HG03469 (cell line): ENCODE results near the gene ITPKB.

Experiments
- ATAC-seq: cut with Tn5 transposase; IDR thresholded peaks from one replicate; pipeline ENCODE4 v1.9.1; 2021; ENCODE audit warnings: mild to moderate bottlenecking, moderate library complexity, moderate number of reproducible peaks; ENCODE audit not compliant: unreplicated experiment

ITPKB gene

DNA sequence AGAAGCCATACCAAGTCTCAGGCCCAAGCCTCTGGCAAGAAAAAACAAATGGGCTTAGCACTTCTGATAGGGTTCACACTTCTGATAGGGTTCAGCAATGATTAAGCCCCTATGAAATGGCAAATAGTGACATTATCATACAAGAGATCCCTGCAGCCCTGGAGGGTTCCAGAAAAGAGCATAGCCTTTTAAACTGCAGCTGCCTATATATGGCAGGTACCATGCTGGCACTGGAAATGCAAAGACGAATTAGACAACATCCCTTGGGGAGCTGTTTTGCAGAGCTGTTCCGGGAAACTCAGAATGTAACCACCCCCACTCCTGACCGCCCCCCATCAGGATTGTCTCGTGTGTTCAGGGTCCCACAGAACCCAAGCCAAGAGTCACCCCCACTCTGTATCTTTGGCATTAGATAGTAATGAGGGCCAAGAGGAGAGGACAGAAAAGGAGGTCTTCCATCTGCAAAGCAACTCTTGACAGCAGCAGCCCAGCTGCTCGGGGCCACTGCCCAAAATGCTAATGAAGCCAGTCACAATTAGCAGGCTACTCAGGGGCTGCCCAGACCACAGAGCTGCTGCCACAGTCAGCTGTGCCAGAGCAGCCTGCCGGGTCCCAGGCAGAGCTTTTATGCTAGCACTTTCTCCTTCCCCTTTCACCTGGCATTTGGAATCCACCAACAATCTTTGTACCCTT is 50.9 kb downstream of the ITPKB start:
- no peak for ATAC-seq

GRCh38 chr1:226687426-226687825 is 51.7 kb downstream of the ITPKB start:
- no peak for ATAC-seq

- ATAC-seq, result no peak
Measured at GRCh38 chr1:226686440-226687425, 52.3 kb downstream of the ITPKB start.

DNA sequence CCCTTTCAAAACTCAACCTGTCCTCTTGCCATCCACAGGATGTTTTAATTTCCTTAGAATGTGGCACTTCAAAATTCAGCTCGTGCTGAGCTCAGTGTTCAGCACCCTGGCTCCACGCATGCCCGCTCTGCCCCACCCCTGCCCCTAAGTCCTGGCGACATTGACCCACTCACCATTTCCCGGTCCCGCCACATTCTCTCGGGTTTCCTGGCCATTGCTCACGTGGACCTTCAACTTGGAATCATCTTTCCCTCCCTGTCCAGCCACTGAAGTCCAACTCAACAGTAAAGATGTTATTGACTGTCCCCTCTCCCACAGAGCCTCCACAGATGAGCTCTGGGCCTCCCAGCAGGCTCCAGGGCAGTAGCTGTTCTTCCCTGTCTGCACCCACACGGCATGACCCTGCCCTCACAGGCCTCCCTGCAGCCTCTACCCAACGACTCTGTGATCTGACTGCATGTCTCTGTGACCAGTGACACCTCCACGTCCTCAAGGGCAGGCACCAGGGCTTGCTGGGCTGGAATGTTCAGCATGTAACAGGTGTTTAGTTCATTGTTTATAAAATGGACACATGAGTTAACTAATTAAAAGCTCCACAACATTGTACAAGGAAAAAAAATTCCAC is 53.8 kb downstream of the ITPKB start:
- no peak for ATAC-seq

- no peak for ATAC-seq
Measured at GRCh38 chr1:226684026-226684425, 55.1 kb downstream of the ITPKB start.

DNA sequence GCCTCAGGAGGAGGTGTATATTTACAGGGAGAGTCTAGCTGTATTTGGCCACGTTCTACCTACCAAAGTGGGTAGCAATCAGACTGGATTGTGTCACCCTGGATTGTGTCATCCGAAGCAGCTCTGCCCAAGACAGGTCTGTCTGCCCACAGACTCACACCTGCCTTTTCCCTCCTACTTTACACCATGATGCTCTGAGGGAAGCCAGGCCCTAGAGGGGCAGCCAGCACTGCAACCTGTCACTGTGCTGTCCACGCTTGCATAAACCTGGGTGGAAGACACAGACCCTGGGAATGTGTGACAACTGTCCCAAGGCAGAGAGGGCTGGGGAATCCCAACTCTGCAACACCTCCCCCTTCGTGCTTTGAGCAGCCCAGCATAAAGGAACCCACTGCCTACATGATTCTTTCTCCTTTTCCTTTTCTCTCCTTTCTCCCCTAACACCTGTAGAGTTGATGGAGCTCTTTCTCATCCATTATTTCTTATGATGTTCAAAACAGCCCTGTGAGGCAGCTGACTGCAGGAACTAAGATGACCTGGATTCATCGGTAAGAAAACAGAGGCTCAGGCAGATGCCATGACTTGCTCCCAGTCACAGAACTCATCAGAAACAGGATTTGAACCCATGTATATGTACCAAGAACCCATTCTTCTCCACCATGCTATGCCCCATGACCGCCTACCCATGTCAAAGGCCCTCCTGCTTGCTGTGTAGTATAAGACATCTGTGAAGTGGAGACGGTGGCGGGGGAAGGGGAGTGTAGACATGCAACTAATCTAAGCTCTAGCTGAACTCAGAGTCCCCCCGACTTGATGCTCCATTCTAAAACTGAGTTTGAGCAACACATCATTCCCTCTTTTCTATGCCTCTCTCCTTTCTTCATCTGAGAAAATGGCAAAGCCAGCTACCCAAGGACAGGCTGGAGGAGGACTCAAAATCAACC is 55.9 kb downstream of the ITPKB start:
- ATAC-seq, result no peak

- no peak for ATAC-seq
Measured at GRCh38 chr1:226681652-226682493, 57.2 kb downstream of the ITPKB start.

GRCh38 chr1:226680653-226681052 is 58.4 kb downstream of the ITPKB start:
- ATAC-seq, result no peak

GRCh38 chr1:226679853-226680516 is 59.1 kb downstream of the ITPKB start:
- no peak for ATAC-seq

GRCh38 chr1:226679262-226679661 is 59.8 kb downstream of the ITPKB start:
- ATAC-seq, result no peak

GRCh38 chr1:226678701-226679100 is 60.4 kb downstream of the ITPKB start:
- no peak for ATAC-seq

- no peak for ATAC-seq
Measured at GRCh38 chr1:226678251-226678650, 60.8 kb downstream of the ITPKB start.

GRCh38 chr1:226677027-226678020 is 61.8 kb downstream of the ITPKB start:
- ATAC-seq, result no peak

DNA sequence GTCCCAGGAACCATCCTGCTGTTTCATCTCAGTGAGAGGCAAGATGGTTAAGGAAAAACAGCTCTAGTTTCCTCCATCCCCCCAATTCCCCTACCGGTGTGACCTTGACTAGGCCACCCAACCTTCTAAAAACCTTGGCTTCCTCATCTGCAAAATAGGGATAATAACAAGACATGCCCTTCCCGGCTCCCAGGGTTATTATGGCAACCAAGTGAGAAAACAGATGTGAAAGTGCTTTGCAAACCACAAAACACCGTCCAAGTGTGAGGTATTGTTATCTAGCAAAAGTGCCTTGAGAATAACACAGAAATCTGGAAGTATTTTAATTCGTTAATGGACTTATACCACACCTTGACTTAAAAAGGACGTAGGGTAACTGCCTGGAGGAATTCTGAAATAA is 62.7 kb downstream of the ITPKB start:
- ATAC-seq, result no peak

GRCh38 chr1:226675715-226676357 is 63.2 kb downstream of the ITPKB start:
- no peak for ATAC-seq

GRCh38 chr1:226674892-226675714 is 64.0 kb downstream of the ITPKB start:
- ATAC-seq, result peak; percentile 55
